Measurements from ENCODE around the gene BBIP1. TPM values are rescaled to one million over a fixed set of nuclear protein-coding genes. Genes with fewer than 3 reads are reported as not detected.

BBIP1 gene
- total RNA-seq (10 to 100 TPM; 46.5 to 60.3 TPM), polyA plus RNA-seq (10 to 100 TPM; 25.1 to 29.7 (median 29.0) TPM), total RNA-seq (19.8 to 34.3 (median 24.2) reads per million in 6 experiments)

DNA sequence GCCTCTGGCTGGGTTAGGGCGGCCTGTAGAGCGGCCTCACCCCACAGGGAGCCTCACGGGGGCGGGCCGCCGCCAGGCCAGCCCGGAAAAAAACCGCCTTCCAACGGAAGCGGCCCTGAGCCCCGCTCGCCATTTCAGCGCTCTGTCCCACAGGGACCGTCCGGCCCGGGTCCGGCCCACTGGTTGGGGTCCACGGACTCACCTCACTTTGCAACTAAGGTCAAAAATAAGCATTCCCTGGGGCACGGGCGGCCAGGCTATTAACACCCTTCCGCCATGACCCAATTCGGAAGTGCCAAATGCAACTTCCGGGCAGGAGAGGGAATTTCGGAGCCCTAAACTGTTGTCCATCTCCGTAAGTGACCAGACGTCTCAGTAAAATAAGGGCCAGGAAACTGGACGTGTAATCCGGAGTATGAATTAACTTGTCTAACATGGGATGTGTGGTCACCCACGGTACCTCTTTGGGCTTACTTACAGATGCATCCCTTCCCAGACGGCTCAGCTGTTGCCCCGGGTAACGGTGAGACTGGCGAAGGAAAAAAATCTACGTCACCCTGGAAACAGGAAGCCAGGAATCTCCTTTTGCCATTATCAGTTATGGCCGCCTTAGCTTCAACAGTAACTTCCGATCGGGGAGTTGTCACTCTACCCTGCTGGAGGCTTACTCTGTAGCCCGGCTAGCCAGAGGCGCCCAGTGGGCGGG, at the start of gene BBIP1:
Gene BBIP1 (minus strand): TSS at position 538 of the 706 bp plus-strand sequence. CDS start 1,023 bp downstream, outside the sequence.
- no peaks in the 10 kb centered on the region for H3K27me3 Mint-ChIP-seq
- DNase-seq (peak in 1 of 10 donors; percentile 89), ATAC-seq (peak; percentile 89 to 94)
- H3K27ac Mint-ChIP-seq, result peak within 1 kb of the TSS; percentile 99 to 100 (median 100)
- no peaks in the 10 kb centered on the region for H3K9me3 Mint-ChIP-seq
- H3K36me3 Mint-ChIP-seq, result peaks cover 0 to 19% (median 3%) of the 10 kb centered on the region in 3 donors
- H3K4me1 Mint-ChIP-seq, result peaks cover 12 to 59% (median 45%) of the 10 kb centered on the region in 4 donors
- POLR2A ChIA-PET, result interaction anchor here (0.6 to 3.1 kb wide), 17 partner anchors 8 to 123 kb away, joined by 3 to 24 read pairs (median 4); partner anchors contain the start of gene PDCD4
- peak within 1 kb of the TSS; percentile 89 to 100 (median 98) for H3K4me3 Mint-ChIP-seq

GRCh38 chr10:110967645-110968044, 48.7 kb upstream of the BBIP1 start:
- H3K27ac Mint-ChIP-seq, result no peak overlapping the region
- no peak overlapping the region for H3K4me3 Mint-ChIP-seq
- peaks cover 36 to 76% (median 53%) of the 10 kb centered on the region in 4 donors for H3K4me1 Mint-ChIP-seq
- H3K9me3 Mint-ChIP-seq, result no peaks in the 10 kb centered on the region
- POLR2A ChIA-PET, result no interaction called here
- DNase-seq (no peak), ATAC-seq (no peak)
- H3K36me3 Mint-ChIP-seq, result peaks cover 4 to 21% (median 16%) of the 10 kb centered on the region in 3 donors
- H3K27me3 Mint-ChIP-seq, result no peaks in the 10 kb centered on the region

- ATAC-seq (no peak), DNase-seq (no peak)
- POLR2A ChIA-PET, result no interaction called here
- Mint-ChIP-seq H3K27me3 (no peaks in the 10 kb centered on the region), H3K4me3 (no peak overlapping the region), H3K27ac (peak overlapping the region in 1 of 10 donors; percentile 3), H3K36me3 (peaks cover 4 to 21% (median 16%) of the 10 kb centered on the region in 3 donors), H3K4me1 (peaks cover 36 to 76% (median 53%) of the 10 kb centered on the region in 4 donors), H3K9me3 (no peaks in the 10 kb centered on the region)
Observed at GRCh38 chr10:110967009-110967630, 48.1 kb upstream of the BBIP1 start.

- H3K27ac Mint-ChIP-seq, result peak overlapping the region in 1 of 10 donors; percentile 3
- POLR2A ChIA-PET, result no interaction called here
- peaks cover 4 to 21% (median 16%) of the 10 kb centered on the region in 3 donors for H3K36me3 Mint-ChIP-seq
- peak overlapping the region in 2 of 10 donors; percentile 22 to 24 for H3K4me3 Mint-ChIP-seq
- H3K27me3 Mint-ChIP-seq, result no peaks in the 10 kb centered on the region
- peaks cover 34 to 77% (median 50%) of the 10 kb centered on the region in 4 donors for H3K4me1 Mint-ChIP-seq
- DNase-seq (no peak), ATAC-seq (no peak)
- no peaks in the 10 kb centered on the region for H3K9me3 Mint-ChIP-seq
Observed at GRCh38 chr10:110966146-110966545, 47.2 kb upstream of the BBIP1 start.

- POLR2A ChIA-PET, result no interaction called here
- no peak overlapping the region for H3K27ac Mint-ChIP-seq
- no peaks in the 10 kb centered on the region for H3K27me3 Mint-ChIP-seq
- DNase-seq (no peak), ATAC-seq (no peak)
- H3K4me3 Mint-ChIP-seq, result peak overlapping the region in 2 of 10 donors; percentile 2 to 13
- peaks cover 26 to 76% (median 45%) of the 10 kb centered on the region in 4 donors for H3K4me1 Mint-ChIP-seq
- no peaks in the 10 kb centered on the region for H3K9me3 Mint-ChIP-seq
- peaks cover 4 to 21% (median 13%) of the 10 kb centered on the region in 3 donors for H3K36me3 Mint-ChIP-seq
Observed at GRCh38 chr10:110965216-110965615, 46.2 kb upstream of the BBIP1 start.

DNA sequence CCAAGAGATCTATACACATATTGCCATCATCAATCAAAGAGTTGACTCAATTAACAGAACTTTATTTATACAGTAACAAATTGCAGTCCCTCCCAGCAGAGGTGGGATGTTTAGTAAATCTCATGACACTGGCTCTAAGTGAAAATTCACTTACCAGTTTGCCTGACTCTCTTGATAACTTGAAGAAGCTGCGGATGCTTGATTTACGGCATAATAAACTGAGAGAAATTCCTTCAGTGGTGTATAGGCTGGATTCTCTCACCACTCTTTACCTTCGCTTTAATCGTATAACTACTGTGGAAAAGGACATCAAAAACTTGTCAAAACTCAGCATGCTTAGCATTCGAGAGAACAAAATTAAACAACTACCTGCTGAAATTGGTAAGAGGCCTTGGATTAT, 45.7 kb upstream of the BBIP1 start:
- no peak for ATAC-seq
- H3K4me3 Mint-ChIP-seq, result peak overlapping the region in 1 of 10 donors; percentile 6
- peaks cover 4 to 21% (median 13%) of the 10 kb centered on the region in 3 donors for H3K36me3 Mint-ChIP-seq
- POLR2A ChIA-PET, result no interaction called here
- no peak for DNase-seq
- no peaks in the 10 kb centered on the region for H3K9me3 Mint-ChIP-seq
- H3K27ac Mint-ChIP-seq, result peak overlapping the region in 1 of 10 donors; percentile 6
- peaks cover 23 to 76% (median 42%) of the 10 kb centered on the region in 4 donors for H3K4me1 Mint-ChIP-seq
- H3K27me3 Mint-ChIP-seq, result no peaks in the 10 kb centered on the region

- peaks cover 23 to 78% (median 46%) of the 10 kb centered on the region in 4 donors for H3K4me1 Mint-ChIP-seq
- ATAC-seq (no peak), DNase-seq (no peak)
- H3K36me3 Mint-ChIP-seq, result peaks cover 4 to 23% (median 11%) of the 10 kb centered on the region in 3 donors
- H3K27me3 Mint-ChIP-seq, result no peaks in the 10 kb centered on the region
- POLR2A ChIA-PET, result interaction anchor here (1.2 kb wide), 1 partner anchor 44 kb away, joined by 3 read pairs; the partner anchor contains the start of genes BBIP1 and SHOC2
- peak overlapping the region in 1 of 10 donors; percentile 53 for H3K27ac Mint-ChIP-seq
- H3K9me3 Mint-ChIP-seq, result no peaks in the 10 kb centered on the region
- peak overlapping the region in 1 of 10 donors; percentile 1 for H3K4me3 Mint-ChIP-seq
Observed at GRCh38 chr10:110963162-110963561, 44.2 kb upstream of the BBIP1 start.

DNA sequence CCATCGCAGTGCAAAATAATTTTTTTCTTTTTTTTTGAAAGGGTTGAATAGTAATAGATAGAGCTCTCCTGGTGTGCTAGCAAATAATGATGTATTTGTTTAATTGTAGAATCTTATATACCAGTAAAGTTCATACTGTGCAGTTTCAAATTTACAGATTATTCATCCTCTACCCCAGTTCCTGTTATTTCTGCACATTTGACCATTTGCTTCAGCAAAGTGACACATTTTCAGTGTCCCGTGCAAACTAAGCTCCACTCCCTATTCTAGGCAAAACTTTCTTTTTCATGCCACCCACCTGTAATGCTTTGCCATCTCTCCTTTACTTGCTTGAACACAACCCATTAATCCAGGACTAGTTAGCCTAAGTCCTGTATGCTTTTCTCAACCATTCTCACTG, 43.5 kb upstream of the BBIP1 start:
- ATAC-seq (no peak), DNase-seq (no peak)
- Mint-ChIP-seq H3K36me3 (peaks cover 4 to 19% (median 11%) of the 10 kb centered on the region in 3 donors), H3K4me3 (peak overlapping the region in 1 of 10 donors; percentile 37), H3K4me1 (peaks cover 24 to 79% (median 52%) of the 10 kb centered on the region in 4 donors), H3K9me3 (no peaks in the 10 kb centered on the region), H3K27me3 (no peaks in the 10 kb centered on the region), H3K27ac (no peak overlapping the region)
- POLR2A ChIA-PET, result no interaction called here

DNA sequence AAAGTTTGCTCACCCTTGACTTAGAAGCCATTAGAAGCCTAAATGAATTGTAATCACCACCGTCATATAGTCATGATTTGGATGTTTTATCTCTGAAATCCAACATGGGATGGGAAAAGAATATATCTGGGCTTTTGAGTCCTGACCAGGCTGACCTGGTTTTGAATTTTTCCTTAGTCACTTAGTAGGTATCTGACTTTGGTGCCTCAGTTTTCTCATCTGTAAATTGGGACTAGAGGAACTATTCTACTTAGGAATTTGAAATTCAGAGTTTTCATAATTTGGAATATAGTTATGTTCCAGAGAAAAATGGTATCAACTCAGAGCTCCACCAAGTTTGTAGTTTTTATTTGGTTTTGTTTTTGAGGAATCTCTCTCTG, 41.3 kb upstream of the BBIP1 start:
- peaks cover 24 to 76% (median 56%) of the 10 kb centered on the region in 4 donors for H3K4me1 Mint-ChIP-seq
- H3K9me3 Mint-ChIP-seq, result no peaks in the 10 kb centered on the region
- no peak for ATAC-seq
- DNase-seq, result no peak
- POLR2A ChIA-PET, result no interaction called here
- peak overlapping the region in 1 of 10 donors; percentile 2 for H3K27ac Mint-ChIP-seq
- H3K27me3 Mint-ChIP-seq, result no peaks in the 10 kb centered on the region
- H3K4me3 Mint-ChIP-seq, result no peak overlapping the region
- peaks cover 4 to 16% (median 14%) of the 10 kb centered on the region in 3 donors for H3K36me3 Mint-ChIP-seq

DNA sequence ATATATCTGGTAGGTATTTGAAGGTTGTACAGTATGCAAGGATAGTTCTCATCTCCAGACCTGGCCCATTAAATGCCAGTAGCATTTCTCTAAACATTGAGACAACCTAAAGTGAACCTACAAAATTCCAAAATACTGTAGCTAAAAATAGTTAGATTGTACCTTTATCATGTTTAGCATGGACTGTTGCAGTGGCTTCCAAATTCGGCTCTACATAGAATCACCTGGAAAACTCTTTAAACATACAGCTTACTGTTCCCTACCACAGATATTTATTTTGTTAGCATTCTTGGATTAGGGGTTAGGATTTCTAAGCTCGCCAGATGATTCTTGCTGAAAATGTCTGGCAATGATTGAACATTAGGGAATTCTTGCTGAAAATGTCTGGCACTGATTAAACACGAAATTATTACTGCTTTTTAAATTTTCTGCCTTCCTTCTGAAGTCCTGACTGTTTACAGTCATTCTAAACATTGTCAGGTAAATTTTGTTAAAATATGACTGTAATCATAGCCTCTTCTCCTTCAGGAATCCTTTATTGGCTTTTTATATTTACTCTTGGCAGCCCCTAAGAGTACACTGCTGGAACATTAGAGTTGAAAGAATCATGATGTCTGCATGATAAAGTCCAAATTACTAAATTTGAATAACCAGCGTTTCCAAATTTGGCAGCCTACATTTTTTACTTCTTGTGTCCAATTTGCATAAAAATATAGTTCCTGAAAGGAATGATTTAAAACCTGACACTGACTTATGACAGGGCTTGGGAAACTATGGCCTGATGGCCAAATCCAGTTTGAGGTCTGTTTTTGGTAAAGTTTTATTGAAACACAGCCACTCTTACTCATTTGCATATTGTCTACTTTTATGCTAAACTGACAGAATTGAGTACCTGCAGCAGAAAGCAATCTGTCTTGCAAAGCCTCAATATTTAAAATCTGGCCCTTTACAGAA, 40.7 kb upstream of the BBIP1 start:
- H3K27ac Mint-ChIP-seq, result peak overlapping the region in 1 of 10 donors; percentile 2
- ATAC-seq, result no peak
- POLR2A ChIA-PET, result no interaction called here
- DNase-seq, result no peak
- H3K27me3 Mint-ChIP-seq, result no peaks in the 10 kb centered on the region
- H3K9me3 Mint-ChIP-seq, result no peaks in the 10 kb centered on the region
- peaks cover 4 to 17% (median 16%) of the 10 kb centered on the region in 3 donors for H3K36me3 Mint-ChIP-seq
- H3K4me3 Mint-ChIP-seq, result no peak overlapping the region
- H3K4me1 Mint-ChIP-seq, result peaks cover 30 to 76% (median 59%) of the 10 kb centered on the region in 4 donors

- H3K36me3 Mint-ChIP-seq, result peaks cover 2 to 16% (median 12%) of the 10 kb centered on the region in 3 donors
- no peaks in the 10 kb centered on the region for H3K27me3 Mint-ChIP-seq
- POLR2A ChIA-PET, result no interaction called here
- DNase-seq, result no peak
- ATAC-seq, result no peak
- H3K4me3 Mint-ChIP-seq, result no peak overlapping the region
- H3K9me3 Mint-ChIP-seq, result peaks cover 0 to 2% (median 0%) of the 10 kb centered on the region in 9 donors
- H3K4me1 Mint-ChIP-seq, result peaks cover 24 to 72% (median 52%) of the 10 kb centered on the region in 4 donors
- peak overlapping the region in 1 of 10 donors; percentile 29 for H3K27ac Mint-ChIP-seq
Observed at GRCh38 chr10:110957606-110958005, 38.6 kb upstream of the BBIP1 start.

DNA sequence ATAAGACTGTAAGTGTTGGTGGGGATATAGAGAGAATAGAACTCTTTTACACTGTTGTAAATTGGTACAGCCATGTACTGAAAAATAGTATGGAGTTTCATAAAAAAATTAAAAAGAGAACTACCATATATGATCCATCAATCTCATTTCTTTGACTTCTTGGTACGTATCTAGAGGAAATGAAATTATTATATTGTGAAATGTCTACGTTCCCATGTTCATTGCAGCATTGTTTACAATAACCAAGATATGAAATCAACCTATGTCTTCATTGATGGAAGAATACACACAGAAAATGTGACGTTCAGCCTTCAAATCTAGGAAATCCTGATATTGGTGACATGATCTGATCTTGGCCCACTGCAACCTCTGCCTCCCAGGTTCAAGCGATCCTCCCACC, 32.4 kb upstream of the BBIP1 start:
- DNase-seq (no peak), ATAC-seq (no peak)
- POLR2A ChIA-PET, result no interaction called here
- Mint-ChIP-seq H3K27me3 (no peaks in the 10 kb centered on the region), H3K27ac (no peak overlapping the region), H3K4me1 (peaks cover 23 to 56% (median 48%) of the 10 kb centered on the region in 4 donors), H3K4me3 (no peak overlapping the region), H3K9me3 (peaks cover 0 to 26% (median 5%) of the 10 kb centered on the region in 9 donors), H3K36me3 (peaks cover 31 to 63% (median 51%) of the 10 kb centered on the region in 3 donors)
